ENCODE measurements around the gene ETF1.

The ETF1 gene

GRCh38 chr5:138563340-138564118, 20.5 kb upstream of the ETF1 start:
- no peak for DNase-seq

GRCh38 chr5:138560971-138561370, 17.9 kb upstream of the ETF1 start:
- no peak for DNase-seq

GRCh38 chr5:138559937-138560336, 16.9 kb upstream of the ETF1 start:
- no peak for DNase-seq

- no peak for DNase-seq
These were observed 14.6 kb upstream of the ETF1 start for GRCh38 chr5:138557677-138558076.

- DNase-seq = no peak
These were observed 11.1 kb upstream of the ETF1 start for GRCh38 chr5:138554143-138554542.

- no peak for DNase-seq
These were observed 10.5 kb upstream of the ETF1 start for GRCh38 chr5:138553437-138554095.

- no peak for DNase-seq
These were observed 9.6 kb upstream of the ETF1 start for GRCh38 chr5:138552657-138553056.

- DNase-seq = no peak
These were observed 6.4 kb upstream of the ETF1 start for GRCh38 chr5:138549414-138549813.

- no peak for DNase-seq
These were observed 3.0 kb upstream of the ETF1 start for GRCh38 chr5:138545919-138546562.

GRCh38 chr5:138544181-138545134, 1.4 kb upstream of the ETF1 start:
- peak in 1 of 51 donors; percentile 24 for DNase-seq

GRCh38 chr5:138543730-138544104, 681 bp upstream of the ETF1 start:
- peak in 4 of 51 donors; percentile 67 to 79 (median 78) for DNase-seq

GRCh38 chr5:138542180-138542955, 668 bp downstream of the ETF1 start:
- DNase-seq = peak in 7 of 51 donors; percentile 12 to 54 (median 43)

- DNase-seq = no peak
These were observed 1.4 kb downstream of the ETF1 start for GRCh38 chr5:138541511-138542179.

GRCh38 chr5:138539791-138540190, 3.2 kb downstream of the ETF1 start:
- no peak for DNase-seq

- DNase-seq = no peak
These were observed 4.0 kb downstream of the ETF1 start for GRCh38 chr5:138538943-138539627.

- DNase-seq = no peak
These were observed 6.2 kb downstream of the ETF1 start for GRCh38 chr5:138536665-138537315.

- no peak for DNase-seq
These were observed 6.8 kb downstream of the ETF1 start for GRCh38 chr5:138536215-138536614.

- DNase-seq = no peak
These were observed 8.8 kb downstream of the ETF1 start for GRCh38 chr5:138533973-138534941.
